ENCODE results near the gene MXD1.

MXD1 gene

GRCh38 chr2:69985688-69986087 lies 70.8 kb downstream of the MXD1 start:
- H3K27ac ChIP-seq (ENCODE audit: low read depth, low read length), result no peak overlapping the region
- H3K36me3 ChIP-seq (ENCODE audit: insufficient read depth, low read length), result no peaks in the 10 kb centered on the region
- H3K9ac ChIP-seq (ENCODE audit: low read depth, low read length), result no peak overlapping the region
- no peak overlapping the region for H3K4me3 ChIP-seq (ENCODE audit: low read length)
- H3K27me3 ChIP-seq (ENCODE audit: insufficient read depth, low read length), result no peaks in the 10 kb centered on the region
- WGBS, result 94% methylated on average over 10 of the region's 10 CpGs
- H3K4me1 ChIP-seq (ENCODE audit: insufficient read depth, low read length), result no peaks in the 10 kb centered on the region
- H3K9me3 ChIP-seq (ENCODE audit: insufficient read depth, low read depth, low read length), result no peaks in the 10 kb centered on the region

- Histone ChIP-seq H3K4me3 (ENCODE audit: low read length) (no peak overlapping the region), H3K4me1 (ENCODE audit: insufficient read depth, low read length) (no peaks in the 10 kb centered on the region), H3K27ac (ENCODE audit: low read depth, low read length) (no peak overlapping the region), H3K9me3 (ENCODE audit: insufficient read depth, low read depth, low read length) (no peaks in the 10 kb centered on the region), H3K27me3 (ENCODE audit: insufficient read depth, low read length) (no peaks in the 10 kb centered on the region), H3K9ac (ENCODE audit: low read depth, low read length) (no peak overlapping the region), H3K36me3 (ENCODE audit: insufficient read depth, low read length) (no peaks in the 10 kb centered on the region)
- 76% methylated on average over 2 of the region's 4 CpGs for WGBS
These were observed 71.8 kb downstream of the MXD1 start for GRCh38 chr2:69986691-69987090.

GRCh38 chr2:69988086-69988635 lies 73.3 kb downstream of the MXD1 start:
- Histone ChIP-seq H3K9ac (ENCODE audit: low read depth, low read length) (no peak overlapping the region), H3K36me3 (ENCODE audit: insufficient read depth, low read length) (no peaks in the 10 kb centered on the region), H3K4me3 (ENCODE audit: low read length) (no peak overlapping the region), H3K4me1 (ENCODE audit: insufficient read depth, low read length) (no peaks in the 10 kb centered on the region), H3K9me3 (ENCODE audit: insufficient read depth, low read depth, low read length) (no peaks in the 10 kb centered on the region), H3K27ac (ENCODE audit: low read depth, low read length) (no peak overlapping the region), H3K27me3 (ENCODE audit: insufficient read depth, low read length) (no peaks in the 10 kb centered on the region)
- 95% methylated on average over 5 of the region's 5 CpGs for WGBS

DNA sequence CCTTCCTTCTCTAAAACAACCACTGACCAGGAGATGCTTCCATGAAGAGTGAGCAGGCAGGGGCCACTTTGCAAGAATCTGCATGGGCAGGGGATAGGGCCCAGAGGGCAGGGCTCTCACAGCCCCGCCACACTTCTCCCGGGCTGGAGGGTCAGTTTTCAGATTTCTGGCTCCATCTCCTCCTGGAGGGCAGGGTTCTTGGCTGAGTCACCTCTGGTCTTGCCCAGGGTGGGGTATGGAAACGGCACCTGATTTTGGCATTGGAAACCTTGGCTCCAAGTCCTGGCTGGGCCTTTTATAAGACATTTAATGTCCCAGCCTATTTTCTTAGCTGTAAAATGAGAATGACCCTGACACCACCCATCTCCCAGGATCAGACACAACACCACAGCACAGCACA lies 74.1 kb downstream of the MXD1 start:
- Histone ChIP-seq H3K36me3 (ENCODE audit: insufficient read depth, low read length) (0 out of 2 replicates have a peak, but pooled peaks cover 3% of the 10 kb centered on the region), H3K4me3 (ENCODE audit: low read length) (no peak overlapping the region), H3K9ac (ENCODE audit: low read depth, low read length) (no peak overlapping the region), H3K27me3 (ENCODE audit: insufficient read depth, low read length) (no peaks in the 10 kb centered on the region), H3K9me3 (ENCODE audit: insufficient read depth, low read depth, low read length) (no peaks in the 10 kb centered on the region), H3K27ac (ENCODE audit: low read depth, low read length) (no peak overlapping the region), H3K4me1 (ENCODE audit: insufficient read depth, low read length) (no peaks in the 10 kb centered on the region)
- WGBS, result 79% methylated on average over 3 of the region's 3 CpGs

DNA sequence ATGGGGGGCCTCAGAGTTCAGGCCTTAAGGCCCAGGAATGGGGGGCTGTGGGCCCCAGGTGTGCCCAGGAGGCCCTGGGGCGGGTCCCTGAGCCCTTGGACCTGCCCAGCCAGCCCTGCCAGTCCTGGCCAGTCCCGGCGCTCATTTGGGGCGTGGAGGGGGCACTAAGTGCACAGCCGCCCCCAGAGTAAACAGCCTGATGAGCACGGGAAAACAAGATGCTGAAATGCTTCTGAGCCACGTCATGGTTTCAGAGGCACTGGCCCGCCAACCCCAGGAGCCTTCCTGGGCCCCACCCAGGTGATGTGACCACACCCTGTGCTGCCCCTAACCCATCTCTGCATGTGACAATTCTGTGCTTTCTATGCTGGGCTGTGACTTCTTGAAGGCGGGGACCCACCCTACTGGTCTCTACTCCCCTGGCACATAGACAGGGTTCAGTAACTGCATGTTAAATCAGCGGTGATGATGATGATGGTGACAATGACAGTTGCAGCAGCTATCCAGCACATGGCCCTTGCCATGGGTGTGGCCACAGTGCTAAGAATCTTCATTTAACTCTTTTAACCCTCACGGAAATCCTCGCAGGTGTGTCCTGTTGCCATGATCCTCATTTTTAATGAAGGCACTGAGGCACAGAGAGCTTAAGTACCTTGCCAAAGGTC lies 74.7 kb downstream of the MXD1 start:
- no peaks in the 10 kb centered on the region for H3K4me1 ChIP-seq (ENCODE audit: insufficient read depth, low read length)
- 92% methylated on average over 12 of the region's 12 CpGs for WGBS
- H3K9me3 ChIP-seq (ENCODE audit: insufficient read depth, low read depth, low read length), result no peaks in the 10 kb centered on the region
- H3K4me3 ChIP-seq (ENCODE audit: low read length), result no peak overlapping the region
- no peaks in the 10 kb centered on the region for H3K27me3 ChIP-seq (ENCODE audit: insufficient read depth, low read length)
- no peak overlapping the region for H3K9ac ChIP-seq (ENCODE audit: low read depth, low read length)
- H3K36me3 ChIP-seq (ENCODE audit: insufficient read depth, low read length), result 0 out of 2 replicates have a peak, but pooled peaks cover 3% of the 10 kb centered on the region
- H3K27ac ChIP-seq (ENCODE audit: low read depth, low read length), result no peak overlapping the region
